Heart right ventricle (tissue), 16 donors: ENCODE measurements around the gene CALB2. TPM values are rescaled to one million over a fixed set of nuclear protein-coding genes. Genes with fewer than 3 reads are reported as not detected.

ENCODE experiments used
- ATAC-seq, 8 donors: fragments of 200-7000 bp; cut with Tn5 transposase; one replicate each; pipeline ENCODE4 v1.9.1; 2020; ENCODE audit warnings: mild to moderate bottlenecking in 8 of 8, moderate library complexity in 8 of 8, moderate number of reproducible peaks in 1 of 8
- DNase-seq, 2 donors: peaks; one replicate each; pipeline ENCODE4 v3.0.0-alpha.2; 2020
- H3K27ac ChIP-seq, 10 donors: fragments of 200-600 bp; sonication (generic) in 2 of 10; one replicate each; pipeline versions ENCODE4 v1.5.0 to v1.8.0; 2020 to 2022; ENCODE audit warnings: mild to moderate bottlenecking in 3 of 10
- H3K27me3 ChIP-seq, 7 donors: fragments of 200-600 bp; one replicate each; pipeline ENCODE4 v1.8.0; 2021 to 2022; ENCODE audit warnings: mild to moderate bottlenecking in 2 of 7
- H3K36me3 ChIP-seq, 9 donors: fragments of 200-600 bp; sonication (generic) in 1 of 9; one replicate each; pipeline versions ENCODE4 v1.5.0 to v1.8.0; 2020 to 2022; ENCODE audit warnings: mild to moderate bottlenecking in 2 of 9
- H3K4me1 ChIP-seq, 9 donors: fragments of 200-600 bp; sonication (generic) in 1 of 9; one replicate each; pipeline versions ENCODE4 v1.5.0 to v1.8.0; 2020 to 2022; ENCODE audit warnings: mild to moderate bottlenecking in 4 of 9
- H3K4me3 ChIP-seq, 10 donors: fragments of 200-600 bp; sonication (generic) in 2 of 10; one replicate each; pipeline versions ENCODE4 v1.5.0 to v1.8.0; 2020 to 2022; ENCODE audit warnings: mild to moderate bottlenecking in 7 of 10, moderate library complexity in 2 of 10
- H3K9me3 ChIP-seq, 11 donors: fragments of 200-600 bp in 10 of 11; sonication (generic) in 2 of 11; one replicate each; pipeline versions ENCODE4 v1.5.0 to v1.8.0; 2013 to 2022; ENCODE audit warnings: mild to moderate bottlenecking in 2 of 11, control low read depth in 1 of 11, moderate library complexity in 1 of 11
- WGBS, 2 donors: extraction: QIAGEN DNeasy Blood & Tissue Kit; methylation state at CpG; one replicate each; pipeline ENCODE4 v1.1.7; 2013; ENCODE audit warnings: inconsistent platforms in 1 of 2; 5-methylcytosine and 5-hydroxymethylcytosine counted together
- intact Hi-C, 10 donors: fragments of 100-400 bp; cut with DNase I; formaldehyde crosslinking; loops; one replicate each; pipeline versions ENCODE4 v1.11.1 to v1.14.2; 2022
- polyA plus RNA-seq, 2 donors: library from polyadenylated mRNA; stranded (reverse); fragments of 200-250 nt; gene quantifications; one replicate each; pipeline ENCODE4 v1.2.3, GENCODE V29; 2013
- total RNA-seq, 10 donors: library from RNA; stranded (reverse); fragmentation: NEBNext Ultra II Directional in 3 of 10; extraction: Animal tissue kit (Norgen Biotek cat#: 25700) in 3 of 10; gene quantifications; one replicate each; pipeline versions ENCODE4 v1.2.1 to v1.2.4, GENCODE V29; 2021 to 2023
- TF ChIP-seq, protein P1 (sequence below), 9 donors: fragments of 200-600 bp; sonication (generic) in 2 of 9; IDR thresholded peaks; one replicate each; pipeline versions ENCODE4 v1.5.0 to v1.8.0; 2021 to 2022; ENCODE audit warnings: antibody characterized with exemption in 9 of 9, mild to moderate bottlenecking in 5 of 9, moderate library complexity in 1 of 9
- donor health status: Arrhythmogenic right ventricular cardiomyopathy.
- donor health status: ischemic (EF 13 %, LVEDD 7.1; RV severe dilation, severe dysfunction).
- donor health status: healthy with polysubstance abuse.
- donor health status: DM: no; HTN: yes; CAD: no.
- donor health status: DM: no; HTN: no; CAD: no.
- donor health status: ischemic (EF 25% LVEDD 6.9; RV normal size, moderate dysfunction).
- donor health status: ischemic (EF 25% LVEDD 5.7; RV mildly dilated, moderate dysfunction).
- donor health status: healthy.
- donor health status: DM: yes; HTN: yes; CAD: no.
- donor health status: Ischemic cardiomyopathy.
- donor health status: ischemic (EF 35%, LVEDD 5.7; RV mildly dilated, moderate dysfunction).
- donor health status: nonischemic (EF 11% LVEDD 7.7; RV severe dilation, severe dysfunction).
- donor health status: DM: yes; HTN: yes; CAD: no.
- donor health status: PGD.
- donor health status: ischemic (EF 29% LVEDD 5.4; RV normal size, mild dysfunction).
- donor health status: nonischemic (EF 23%, LVEDD 6.1; RV moderate dilation, normal function).

Gene CALB2
- total and polyA plus RNA-seq, 12 donors, result 0.16 to 3.7 (median 1.2) TPM; not detected in 3

GRCh38 chr16:71319999-71320398 is 38.5 kb upstream of the CALB2 start:
- ATAC-seq (no peak), DNase-seq (no peak)
- intact Hi-C loops, result loop anchor here in 3 of 10 donors (10.0 kb wide), 3 partner anchors 85 to 105 kb away; partner anchors contain the start of gene HYDIN (in 1 of the 3)
- WGBS, 2 donors, result 75 to 83% methylated on average over 4 of the region's 4 CpGs
- Histone ChIP-seq H3K27ac (no peak overlapping the region), H3K36me3 (no peaks in the 10 kb centered on the region), H3K4me3 (no peak overlapping the region), H3K27me3 (peaks cover 0 to 30% (median 6%) of the 10 kb centered on the region in 7 donors), H3K4me1 (no peaks in the 10 kb centered on the region), H3K9me3 (peaks cover 0 to 4% (median 0%) of the 10 kb centered on the region in 11 donors)
- TF ChIP-seq, protein P1, sequence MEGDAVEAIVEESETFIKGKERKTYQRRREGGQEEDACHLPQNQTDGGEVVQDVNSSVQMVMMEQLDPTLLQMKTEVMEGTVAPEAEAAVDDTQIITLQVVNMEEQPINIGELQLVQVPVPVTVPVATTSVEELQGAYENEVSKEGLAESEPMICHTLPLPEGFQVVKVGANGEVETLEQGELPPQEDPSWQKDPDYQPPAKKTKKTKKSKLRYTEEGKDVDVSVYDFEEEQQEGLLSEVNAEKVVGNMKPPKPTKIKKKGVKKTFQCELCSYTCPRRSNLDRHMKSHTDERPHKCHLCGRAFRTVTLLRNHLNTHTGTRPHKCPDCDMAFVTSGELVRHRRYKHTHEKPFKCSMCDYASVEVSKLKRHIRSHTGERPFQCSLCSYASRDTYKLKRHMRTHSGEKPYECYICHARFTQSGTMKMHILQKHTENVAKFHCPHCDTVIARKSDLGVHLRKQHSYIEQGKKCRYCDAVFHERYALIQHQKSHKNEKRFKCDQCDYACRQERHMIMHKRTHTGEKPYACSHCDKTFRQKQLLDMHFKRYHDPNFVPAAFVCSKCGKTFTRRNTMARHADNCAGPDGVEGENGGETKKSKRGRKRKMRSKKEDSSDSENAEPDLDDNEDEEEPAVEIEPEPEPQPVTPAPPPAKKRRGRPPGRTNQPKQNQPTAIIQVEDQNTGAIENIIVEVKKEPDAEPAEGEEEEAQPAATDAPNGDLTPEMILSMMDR (IDR thresholded peaks at IDR 0.05), result no peak

DNA sequence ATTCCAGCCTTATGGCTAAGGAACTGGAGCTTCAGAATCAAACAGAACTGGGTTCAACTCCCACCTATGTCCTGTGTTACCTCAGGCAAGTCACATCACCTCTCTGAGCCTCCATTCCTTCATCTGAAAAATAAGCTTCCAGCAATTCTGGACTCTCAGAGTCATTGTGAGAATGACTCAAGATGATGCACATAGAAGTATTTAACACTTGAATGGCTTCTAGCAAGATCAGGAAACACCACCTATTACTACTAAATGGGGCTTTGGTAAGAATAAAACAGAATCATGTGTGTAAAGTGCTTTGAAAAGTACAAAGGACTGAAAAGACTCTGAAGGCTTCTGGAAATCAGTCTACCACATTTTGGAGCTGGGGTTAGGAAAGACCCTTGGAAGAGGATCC is 30.8 kb upstream of the CALB2 start:
- Histone ChIP-seq H3K4me3 (no peak overlapping the region), H3K36me3 (no peaks in the 10 kb centered on the region), H3K27ac (no peak overlapping the region), H3K9me3 (peaks cover 0 to 19% (median 8%) of the 10 kb centered on the region in 11 donors), H3K27me3 (peaks cover 0 to 15% (median 4%) of the 10 kb centered on the region in 7 donors), H3K4me1 (no peaks in the 10 kb centered on the region)
- DNase-seq, result no peak
- TF ChIP-seq, protein P1 (IDR thresholded peaks at IDR 0.05), result no peak
- intact Hi-C loops, result no loop called here
- ATAC-seq, result no peak

DNA sequence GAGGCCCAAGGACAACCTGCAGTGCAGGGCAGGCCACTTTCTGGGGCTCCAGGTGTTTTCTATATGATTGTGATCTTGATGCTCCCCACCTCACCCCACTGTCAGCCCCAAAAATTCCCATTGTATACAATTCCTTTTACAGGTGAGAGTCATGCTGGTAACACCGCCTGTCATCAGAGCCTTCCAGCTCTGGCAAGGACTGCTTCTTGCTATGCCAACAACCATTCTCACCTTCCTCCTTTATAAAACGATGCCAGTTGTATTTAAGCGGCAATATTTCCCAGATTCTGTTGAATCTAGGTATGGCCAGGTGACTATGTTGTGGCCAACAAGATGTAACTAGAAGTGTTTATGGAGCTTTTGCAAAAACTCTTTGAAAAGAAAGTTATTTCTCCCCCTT is 30.4 kb upstream of the CALB2 start:
- intact Hi-C loops, result no loop called here
- TF ChIP-seq, protein P1 (IDR thresholded peaks at IDR 0.05), result no peak
- no peak for DNase-seq
- ATAC-seq, result no peak
- H3K4me3 ChIP-seq, result no peak overlapping the region
- peaks cover 0 to 15% (median 4%) of the 10 kb centered on the region in 7 donors for H3K27me3 ChIP-seq
- no peaks in the 10 kb centered on the region for H3K36me3 ChIP-seq
- H3K9me3 ChIP-seq, result peaks cover 0 to 19% (median 8%) of the 10 kb centered on the region in 11 donors
- no peak overlapping the region for H3K27ac ChIP-seq
- WGBS, 2 donors, result 78 to 83% methylated on average over 3 of the region's 3 CpGs
- H3K4me1 ChIP-seq, result no peaks in the 10 kb centered on the region

DNA sequence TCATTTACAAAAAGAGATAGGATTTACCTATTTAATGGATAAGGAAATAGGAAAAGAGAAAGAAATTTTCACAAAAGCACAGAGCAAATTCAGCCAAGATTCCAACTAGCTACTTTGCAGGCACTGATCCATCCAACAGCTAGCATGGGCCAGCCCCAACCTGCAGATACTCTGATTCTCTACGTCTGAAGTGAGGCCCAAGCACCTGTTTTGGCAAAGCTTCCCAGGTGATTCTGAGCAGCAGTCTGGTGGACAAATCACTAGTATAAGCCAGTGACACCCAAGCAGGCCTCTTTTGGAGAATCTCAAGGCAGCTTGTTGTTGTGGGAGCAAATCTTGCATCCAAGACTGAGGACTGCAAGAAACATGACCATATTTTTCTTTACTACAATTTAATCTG is 20.9 kb upstream of the CALB2 start:
- no peak for ATAC-seq

More for the DNA sequence above, 20.9 kb upstream of the CALB2 start:
- H3K27me3 ChIP-seq, result peaks cover 0 to 27% (median 6%) of the 10 kb centered on the region in 7 donors
- 59 to 82% methylated on average over 1 of the region's 1 CpG for WGBS, 2 donors
- no peak for DNase-seq
- H3K9me3 ChIP-seq, result peaks cover 0 to 13% (median 0%) of the 10 kb centered on the region in 11 donors
- no peak overlapping the region for H3K4me3 ChIP-seq
- intact Hi-C loops, result no loop called here
- no peak overlapping the region for H3K27ac ChIP-seq
- H3K36me3 ChIP-seq, result no peaks in the 10 kb centered on the region
- no peaks in the 10 kb centered on the region for H3K4me1 ChIP-seq
- TF ChIP-seq, protein P1 (IDR thresholded peaks at IDR 0.05), result no peak
